Brain microvascular endothelial cell (primary cell): ENCODE data around the gene MATCAP1.

Source experiments
- DNase-seq: peaks from one replicate; pipeline ENCODE4 v3.0.0-alpha.2; 2020
- H3K27ac ChIP-seq: fragments of 250-450 bp; sonication (Bioruptor Pico); 2 replicates; pipeline ENCODE4 v1.5.1; 2020; ENCODE audit warnings: mild to moderate bottlenecking, moderate library complexity
- H3K27me3 ChIP-seq: fragments of 250-450 bp; sonication (Bioruptor Pico); replicated peaks from 2 replicates; pipeline ENCODE4 v1.5.1; 2020; ENCODE audit warnings: mild to moderate bottlenecking
- H3K36me3 ChIP-seq: fragments of 250-450 bp; sonication (Bioruptor Pico); replicated peaks from 2 replicates; pipeline ENCODE4 v1.5.1; 2020; ENCODE audit warnings: mild to moderate bottlenecking
- H3K4me3 ChIP-seq: 2 replicates; pipeline ENCODE4 v1.5.1; 2011; ENCODE audit warnings: low read depth, mild to moderate bottlenecking, control low read depth, low read length, moderate library complexity
- in situ Hi-C: cut with HindIII; loops from 2 replicates; pipeline ENCODE4 v1.10.0; 2017; ENCODE audit warnings: low sequenced_read_pairs, low pct_ligation_motif_present
- TF ChIP-seq, protein P1 (sequence below): IDR thresholded peaks from 2 replicates; pipeline ENCODE4 v1.5.1; 2011; ENCODE audit warnings: low read depth, mild to moderate bottlenecking, moderate library complexity, low read length, control low read depth, inconsistent platforms; ENCODE audit errors: missing control alignments

MATCAP1 gene

GRCh38 chr16:67227567-67227921 lies 43.8 kb upstream of the MATCAP1 start:
- DNase-seq, result no peak
- peaks cover 44% of the 10 kb centered on the region for H3K36me3 ChIP-seq
- peak overlapping the region; percentile 77 for H3K27ac ChIP-seq
- in situ Hi-C loops, result no loop called here
- H3K4me3 ChIP-seq, result peak overlapping the region; percentile 98
- no peaks in the 10 kb centered on the region for H3K27me3 ChIP-seq
- TF ChIP-seq, protein P1, sequence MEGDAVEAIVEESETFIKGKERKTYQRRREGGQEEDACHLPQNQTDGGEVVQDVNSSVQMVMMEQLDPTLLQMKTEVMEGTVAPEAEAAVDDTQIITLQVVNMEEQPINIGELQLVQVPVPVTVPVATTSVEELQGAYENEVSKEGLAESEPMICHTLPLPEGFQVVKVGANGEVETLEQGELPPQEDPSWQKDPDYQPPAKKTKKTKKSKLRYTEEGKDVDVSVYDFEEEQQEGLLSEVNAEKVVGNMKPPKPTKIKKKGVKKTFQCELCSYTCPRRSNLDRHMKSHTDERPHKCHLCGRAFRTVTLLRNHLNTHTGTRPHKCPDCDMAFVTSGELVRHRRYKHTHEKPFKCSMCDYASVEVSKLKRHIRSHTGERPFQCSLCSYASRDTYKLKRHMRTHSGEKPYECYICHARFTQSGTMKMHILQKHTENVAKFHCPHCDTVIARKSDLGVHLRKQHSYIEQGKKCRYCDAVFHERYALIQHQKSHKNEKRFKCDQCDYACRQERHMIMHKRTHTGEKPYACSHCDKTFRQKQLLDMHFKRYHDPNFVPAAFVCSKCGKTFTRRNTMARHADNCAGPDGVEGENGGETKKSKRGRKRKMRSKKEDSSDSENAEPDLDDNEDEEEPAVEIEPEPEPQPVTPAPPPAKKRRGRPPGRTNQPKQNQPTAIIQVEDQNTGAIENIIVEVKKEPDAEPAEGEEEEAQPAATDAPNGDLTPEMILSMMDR, result no peak

- peak; percentile 98 for DNase-seq
- Histone ChIP-seq H3K27ac (peak within 1 kb of the TSS; percentile 77), H3K36me3 (peaks cover 40% of the 10 kb centered on the region), H3K27me3 (no peaks in the 10 kb centered on the region), H3K4me3 (peak within 1 kb of the TSS; percentile 98)
- TF ChIP-seq, protein P1, result peak; percentile 32
- in situ Hi-C loops, result no loop called here
Measured at GRCh38 chr16:67226804-67227566, 43.2 kb upstream of the MATCAP1 start, which contains the start of gene TMEM208. TSS of gene TMEM208 (plus strand) at chr16:67227130. CDS start at chr16:67227219, 89 bp downstream.

DNA sequence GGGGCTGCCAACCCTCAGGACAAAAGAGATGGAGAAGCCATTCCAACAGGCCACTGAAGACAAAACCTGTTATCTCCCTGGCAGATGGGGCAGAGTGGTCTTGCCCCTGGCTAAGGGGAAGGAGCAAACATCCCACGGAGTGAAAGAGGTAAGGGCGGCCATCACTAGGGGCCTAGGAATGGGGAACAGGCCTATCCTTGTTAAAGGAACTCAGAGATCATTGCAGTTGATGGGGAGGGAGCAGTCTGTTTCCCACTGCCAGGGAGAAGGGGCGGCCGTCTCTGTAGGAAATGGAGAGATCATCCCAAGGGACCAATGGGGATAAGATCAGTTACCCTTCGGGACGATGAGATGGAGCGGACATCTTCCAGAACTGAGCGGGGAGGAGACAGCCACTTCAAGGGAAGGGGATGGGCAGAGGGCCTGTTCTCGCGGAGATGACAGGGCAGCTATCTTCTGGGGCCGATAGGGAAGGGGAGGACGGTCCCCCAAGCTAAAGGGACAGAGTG lies 42.6 kb upstream of the MATCAP1 start:
- Histone ChIP-seq H3K4me3 (peak overlapping the region; percentile 98), H3K27ac (peak overlapping the region; percentile 77)
- in situ Hi-C loops, result no loop called here

DNA sequence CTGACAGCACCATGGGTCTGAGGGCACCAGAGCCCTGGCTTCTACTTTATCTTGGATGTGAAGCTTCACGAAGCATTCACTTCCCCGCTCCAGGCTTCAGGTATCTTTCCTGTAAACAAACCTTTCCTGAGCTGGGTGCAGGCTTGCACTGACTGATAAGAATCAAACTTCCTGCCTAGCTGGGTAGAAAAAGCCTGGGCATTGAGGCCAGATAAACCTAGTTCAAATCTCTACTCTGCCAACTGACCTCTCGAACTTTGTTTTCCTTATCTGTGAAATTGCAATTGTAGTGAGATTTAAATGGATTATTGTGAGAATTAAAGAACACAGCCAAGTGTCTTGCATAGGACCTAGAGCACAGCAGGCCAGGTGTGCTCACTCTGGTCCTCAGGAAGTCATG lies 40.2 kb upstream of the MATCAP1 start:
- TF ChIP-seq, protein P1, result no peak
- Histone ChIP-seq H3K27me3 (no peaks in the 10 kb centered on the region), H3K36me3 (peaks cover 10% of the 10 kb centered on the region), H3K4me3 (no peak overlapping the region), H3K27ac (no peak overlapping the region)
- DNase-seq, result no peak
- in situ Hi-C loops, result no loop called here

More for the DNA sequence above, 42.6 kb upstream of the MATCAP1 start:
- Histone ChIP-seq H3K27me3 (no peaks in the 10 kb centered on the region), H3K36me3 (peaks cover 34% of the 10 kb centered on the region)
- TF ChIP-seq, protein P1, result no peak
- DNase-seq, result no peak

DNA sequence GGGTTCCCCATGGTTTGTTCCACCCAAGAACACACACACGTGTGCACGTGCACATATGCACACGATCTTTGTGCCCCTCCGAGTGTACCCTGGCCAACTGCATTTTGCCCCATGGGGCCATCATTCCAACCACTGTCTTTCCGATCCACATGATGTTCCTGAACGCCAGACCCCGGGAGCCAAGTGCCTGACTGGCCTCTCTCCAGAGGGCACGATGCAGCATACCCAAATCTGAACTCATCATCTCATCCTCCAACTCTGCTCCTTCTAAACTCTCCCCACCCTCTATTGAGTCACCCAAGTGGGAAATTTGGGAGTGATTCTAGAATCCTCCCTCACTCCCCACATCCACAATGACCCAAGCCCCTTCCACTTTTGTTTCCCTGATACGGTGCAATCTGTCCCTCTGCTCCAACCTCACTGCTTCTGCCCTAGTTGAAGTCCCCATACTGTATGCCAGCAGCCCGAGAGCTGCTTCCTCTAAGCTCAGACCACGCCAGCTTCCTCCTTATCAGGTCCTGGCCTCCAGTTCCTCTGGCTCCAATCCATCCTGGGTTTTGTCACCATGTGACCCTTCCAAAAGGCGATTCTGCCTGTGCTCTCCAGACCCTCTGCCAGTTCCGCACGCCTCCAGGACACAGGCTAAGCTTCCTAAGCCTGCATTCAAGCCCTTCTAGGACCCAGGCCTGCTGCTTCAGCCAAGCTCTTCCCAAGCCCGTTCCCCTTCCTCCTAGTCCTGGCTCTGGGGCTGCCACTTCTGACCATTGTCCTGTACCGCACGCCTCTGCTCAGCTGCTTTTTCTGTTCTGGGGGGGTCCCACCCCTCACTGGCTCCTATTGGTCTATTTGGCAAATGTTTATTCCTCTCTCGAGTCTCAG lies 33.1 kb upstream of the MATCAP1 start:
- in situ Hi-C loops, result no loop called here
- Histone ChIP-seq H3K36me3 (no peaks in the 10 kb centered on the region), H3K27ac (no peak overlapping the region), H3K27me3 (no peaks in the 10 kb centered on the region), H3K4me3 (no peak overlapping the region)
- TF ChIP-seq, protein P1, result no peak
- DNase-seq, result no peak
